Measurements from ENCODE around the gene BRMS1L.
"Not testable (repeated sequence)": the region's sequence is repeated elsewhere in the genome, so short reads cannot be mapped to it uniquely, and the experiment has no call there.

The BRMS1L gene, protein sequence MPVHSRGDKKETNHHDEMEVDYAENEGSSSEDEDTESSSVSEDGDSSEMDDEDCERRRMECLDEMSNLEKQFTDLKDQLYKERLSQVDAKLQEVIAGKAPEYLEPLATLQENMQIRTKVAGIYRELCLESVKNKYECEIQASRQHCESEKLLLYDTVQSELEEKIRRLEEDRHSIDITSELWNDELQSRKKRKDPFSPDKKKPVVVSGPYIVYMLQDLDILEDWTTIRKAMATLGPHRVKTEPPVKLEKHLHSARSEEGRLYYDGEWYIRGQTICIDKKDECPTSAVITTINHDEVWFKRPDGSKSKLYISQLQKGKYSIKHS

DNA sequence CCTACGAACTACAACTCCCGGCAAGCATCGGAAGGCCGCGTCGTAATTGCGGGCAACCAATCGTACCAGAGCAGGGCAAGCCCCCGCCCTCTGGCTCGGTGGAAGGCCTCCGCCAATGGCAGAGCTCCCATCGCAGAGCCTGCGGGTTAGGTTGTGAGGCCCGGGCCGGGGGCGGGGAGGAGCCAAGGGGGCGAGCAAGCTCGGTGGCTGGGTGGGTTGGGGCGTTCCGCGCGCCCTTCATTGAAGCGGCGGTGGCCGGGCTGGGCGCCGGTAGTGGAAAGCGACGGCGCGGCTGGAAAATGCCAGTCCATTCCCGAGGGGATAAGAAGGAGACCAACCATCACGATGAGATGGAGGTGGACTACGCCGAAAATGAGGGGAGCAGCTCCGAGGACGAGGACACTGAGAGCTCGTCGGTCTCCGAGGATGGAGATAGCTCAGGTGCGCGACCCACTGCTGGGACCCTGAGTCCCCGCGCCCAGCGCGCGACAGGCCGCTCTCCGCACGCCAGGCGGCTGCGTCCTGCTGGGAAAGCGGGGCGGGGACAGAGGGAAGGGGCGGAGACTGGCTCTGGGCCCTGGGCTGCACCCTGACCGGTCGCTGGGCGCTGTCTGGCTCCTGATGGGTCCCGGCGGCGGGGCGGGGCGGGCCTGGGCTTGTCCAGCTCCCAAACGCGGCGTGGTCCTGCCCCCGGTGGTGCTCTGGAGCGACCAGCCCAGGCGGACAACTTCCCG lies at the start of gene BRMS1L:
TSS of gene BRMS1L (plus strand) at position 121 of the 734 bp plus-strand sequence. CDS start at position 300, 179 bp downstream.
- DNase-seq (ENCODE audit: low read depth) = peak; percentile 96

DNA sequence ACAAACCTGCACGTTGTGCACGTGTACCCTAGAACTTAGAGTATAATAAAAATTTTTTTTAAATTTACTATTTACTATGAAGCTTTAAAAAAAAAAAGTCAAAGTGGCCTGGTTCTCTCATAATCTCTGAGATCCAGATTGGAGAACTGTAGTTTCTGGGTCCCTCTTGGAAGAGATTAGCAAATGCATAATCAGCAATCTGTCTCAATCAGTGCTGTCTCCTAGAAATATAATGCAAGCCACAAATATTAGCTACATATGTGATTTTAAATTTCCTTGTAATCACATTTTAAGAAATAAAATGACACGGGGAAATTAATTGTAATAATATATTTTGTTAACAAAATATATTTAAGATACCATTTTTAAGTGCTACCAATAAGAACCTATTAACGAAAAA lies 49.3 kb upstream of the BRMS1L start:
- no peak for DNase-seq (ENCODE audit: low read depth)

DNA sequence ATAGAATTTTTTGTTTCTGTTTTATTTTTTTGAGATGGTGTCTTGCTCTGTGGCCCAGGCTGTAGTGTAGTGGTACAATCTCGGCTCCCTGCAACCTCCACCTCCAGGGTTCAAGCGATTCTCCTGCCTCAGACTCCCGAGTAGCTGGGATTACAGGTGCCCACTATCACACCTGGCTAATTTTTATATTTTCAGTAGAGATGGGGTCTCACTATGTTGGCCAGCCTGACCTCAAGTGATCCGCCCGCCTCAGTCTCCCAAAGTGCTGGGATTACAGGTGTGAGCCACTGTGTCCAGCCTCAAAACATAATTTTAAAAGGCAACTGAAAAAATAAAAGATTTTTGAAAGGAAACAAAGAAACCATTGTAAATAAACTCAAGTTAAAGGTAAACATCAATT lies 48.6 kb upstream of the BRMS1L start:
- not testable (repeated sequence) for DNase-seq (ENCODE audit: low read depth)

DNA sequence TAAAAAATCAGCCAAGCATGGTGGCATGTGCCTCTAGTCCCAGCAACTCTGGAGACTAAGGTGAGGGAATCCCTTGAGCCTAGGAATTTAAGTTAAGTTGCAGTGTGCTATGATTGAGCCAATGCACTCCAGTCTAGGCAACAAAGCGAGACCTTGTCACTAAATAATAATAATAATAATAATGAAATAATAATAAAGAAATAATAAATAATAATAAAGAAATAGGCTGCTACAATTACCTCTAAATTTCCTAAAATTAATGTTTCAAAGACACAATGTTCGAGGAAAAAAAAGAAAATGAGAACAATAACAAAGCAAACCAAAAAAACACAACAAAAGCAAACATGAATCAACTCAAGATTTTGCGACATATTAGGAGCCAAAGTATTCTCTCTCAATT lies 46.8 kb upstream of the BRMS1L start:
- no peak for DNase-seq (ENCODE audit: low read depth)

DNA sequence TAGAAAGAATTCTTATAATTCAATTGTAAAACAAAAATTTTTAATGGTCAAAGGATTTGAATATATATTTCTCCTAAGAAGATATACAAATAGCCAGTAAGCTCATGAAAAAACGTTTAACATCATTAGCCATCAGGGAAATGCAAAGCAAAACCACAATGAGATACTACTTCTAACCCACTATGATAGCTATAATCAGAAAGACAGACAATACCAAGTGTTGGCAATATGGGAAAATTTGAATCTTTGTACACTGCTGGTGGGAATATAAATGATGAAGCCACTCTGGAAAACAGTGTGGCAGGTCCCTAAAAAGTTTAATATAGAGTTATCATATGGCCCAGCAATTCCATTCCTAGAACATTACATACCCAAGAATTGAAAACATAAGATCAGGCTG lies 42.4 kb upstream of the BRMS1L start:
- no peak for DNase-seq (ENCODE audit: low read depth)

DNA sequence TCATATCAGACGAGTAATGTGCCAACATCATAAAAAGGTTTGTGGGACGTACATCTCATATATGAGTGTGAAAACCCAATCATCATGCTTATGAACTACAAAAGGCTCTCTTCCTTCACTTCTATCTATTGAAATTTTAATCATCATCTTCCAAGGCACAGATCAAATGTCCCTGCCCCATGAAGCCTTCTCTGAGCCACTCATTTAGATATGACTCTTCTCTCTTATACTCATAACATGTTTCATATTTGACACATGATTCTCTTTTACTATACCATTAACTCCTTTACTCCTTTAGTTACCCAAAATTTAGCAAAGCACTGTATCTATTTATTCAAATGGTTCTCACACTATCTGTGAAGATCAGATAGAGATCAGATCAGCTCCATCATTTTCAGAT lies 39.3 kb upstream of the BRMS1L start:
- no peak for DNase-seq (ENCODE audit: low read depth)

DNA sequence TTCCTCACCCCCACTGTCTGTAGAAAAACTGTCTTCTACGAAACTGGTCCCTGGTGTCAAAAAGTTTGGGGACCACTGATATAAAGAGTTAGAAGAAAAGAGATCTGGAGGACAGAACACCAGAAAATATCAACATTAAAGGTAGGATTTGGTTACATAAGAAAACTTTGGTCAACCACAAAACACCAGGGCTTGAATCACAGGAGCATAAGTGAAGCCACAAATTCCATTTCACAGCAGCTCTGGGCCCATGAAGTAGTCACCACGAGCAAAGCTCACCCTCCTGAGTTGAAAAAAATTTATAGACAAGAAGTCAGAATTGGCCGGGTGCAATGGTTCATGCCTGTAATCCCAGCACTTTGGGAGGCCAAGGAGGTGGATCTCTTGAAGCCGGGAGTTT lies 36.5 kb upstream of the BRMS1L start:
- DNase-seq (ENCODE audit: low read depth) = no peak

DNA sequence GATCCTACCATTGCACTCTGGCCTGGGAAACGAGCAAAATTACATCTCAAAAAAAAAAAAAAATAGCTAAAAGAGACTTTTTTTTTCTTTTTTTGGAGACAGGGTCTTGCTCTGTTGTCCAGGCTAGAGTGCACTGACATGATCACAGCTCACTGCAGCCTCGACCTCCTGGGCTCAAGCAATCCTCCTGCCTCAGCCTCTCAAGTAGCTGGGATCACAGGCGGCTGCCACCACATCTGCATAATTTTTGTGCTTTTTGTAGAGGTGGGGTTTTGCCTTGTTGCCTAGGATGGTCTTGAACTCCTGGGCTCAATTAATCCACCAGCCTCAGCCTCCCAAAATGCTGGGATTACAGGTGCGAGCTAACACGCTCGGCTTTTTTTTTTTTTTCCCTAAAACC lies 28.3 kb upstream of the BRMS1L start:
- DNase-seq (ENCODE audit: low read depth) = no peak

DNA sequence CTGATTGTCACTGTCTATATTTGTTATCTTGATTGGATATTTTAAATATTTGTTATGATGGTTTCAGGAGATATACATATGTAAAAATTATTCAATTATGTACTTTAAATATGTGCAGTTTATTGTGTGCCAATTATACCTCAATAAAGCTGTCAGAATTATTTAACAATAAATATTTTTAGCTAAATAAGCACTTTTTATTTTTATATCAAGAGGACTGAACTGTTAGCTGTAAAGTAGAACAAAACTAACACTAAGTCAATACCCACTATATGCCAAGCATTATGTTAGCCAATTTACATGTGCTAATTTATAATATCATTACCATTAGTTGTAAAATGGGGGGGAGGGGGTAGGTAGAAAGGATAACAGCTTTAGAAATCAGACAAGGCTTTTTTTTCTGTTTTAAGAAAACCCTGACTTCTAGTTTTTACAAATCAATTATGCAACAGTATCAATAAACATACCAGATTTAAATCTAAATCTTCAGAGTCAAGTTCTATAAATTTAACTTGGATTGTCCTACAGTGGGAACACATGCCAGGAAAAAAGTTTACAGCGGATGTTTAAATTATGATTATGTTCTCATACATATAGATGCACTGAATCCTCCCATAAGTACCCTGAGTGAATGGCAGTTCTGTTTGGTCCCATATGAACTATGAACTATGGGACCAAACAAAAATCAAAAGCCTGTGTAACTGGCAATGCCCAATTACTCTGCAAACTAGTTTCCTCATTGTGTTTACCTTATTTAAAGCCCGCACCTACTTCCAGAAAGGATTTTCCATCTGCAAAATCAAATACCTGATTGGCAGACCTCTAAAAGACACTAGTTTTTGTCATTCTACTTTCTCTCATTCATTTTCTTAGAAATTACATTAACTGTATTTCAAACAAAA lies 19.9 kb upstream of the BRMS1L start:
- no peak for DNase-seq (ENCODE audit: low read depth)

DNA sequence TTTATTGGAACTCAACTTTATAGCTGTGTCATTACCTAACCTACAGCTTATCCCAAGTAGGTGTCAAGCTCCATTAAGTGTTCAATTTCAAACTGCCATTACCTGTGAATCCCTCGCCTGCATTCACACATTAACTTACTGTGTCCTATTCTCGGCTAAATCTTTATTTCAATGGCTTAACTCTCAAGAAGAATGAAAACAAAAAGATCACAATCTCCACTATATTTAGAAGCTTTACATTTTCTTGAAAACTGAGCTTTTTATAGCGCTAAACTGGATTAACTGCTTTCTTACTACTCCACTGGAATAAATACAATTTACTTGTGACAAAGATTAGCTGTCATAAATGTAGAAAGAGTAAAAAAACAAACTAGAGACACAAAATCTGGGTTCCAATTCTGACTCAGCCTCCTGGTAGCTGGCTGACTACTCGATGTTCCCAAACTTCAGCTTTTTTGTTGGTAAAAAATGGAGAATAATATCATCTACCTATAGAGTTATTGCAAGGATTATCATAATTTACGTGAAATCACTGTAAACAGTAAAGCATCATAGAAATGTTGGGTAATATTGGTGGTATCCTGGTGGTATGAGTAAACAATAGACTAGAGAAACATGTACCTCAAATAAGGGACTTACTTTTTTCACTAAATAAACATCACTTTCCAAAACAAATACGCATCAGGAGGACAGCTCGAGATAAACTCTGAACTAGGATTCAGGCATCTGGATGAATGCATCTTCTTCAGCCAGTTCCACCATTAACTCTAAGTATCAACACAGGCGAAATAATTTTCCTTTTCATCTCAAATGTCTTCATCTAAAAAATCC lies 18.8 kb upstream of the BRMS1L start:
- DNase-seq (ENCODE audit: low read depth) = no peak

DNA sequence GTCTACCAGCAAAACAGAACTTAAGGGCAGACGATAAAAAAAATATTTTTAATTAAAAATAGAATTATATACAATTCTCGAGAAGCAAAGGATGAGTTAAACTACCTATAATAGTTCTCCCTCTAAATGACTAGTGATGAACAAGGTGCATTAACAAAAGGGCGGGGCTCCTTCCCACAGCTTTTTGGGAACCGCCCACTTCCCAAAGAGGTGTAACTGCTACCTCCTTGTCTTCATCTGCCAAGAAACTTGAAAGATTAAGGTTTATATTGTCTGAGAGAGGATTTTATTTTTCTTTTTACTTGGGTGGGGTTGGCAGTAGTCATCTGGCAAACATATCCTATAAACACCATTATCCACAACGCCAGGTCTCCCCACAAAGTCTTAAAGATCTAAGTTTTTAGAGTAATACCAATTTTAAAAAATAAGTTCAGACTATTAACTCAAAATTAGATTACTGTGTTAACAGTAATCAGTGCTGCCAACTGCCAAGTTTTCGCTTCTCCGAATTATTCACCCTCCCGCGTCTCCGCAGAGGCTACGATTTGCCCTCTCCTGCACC lies 18.0 kb upstream of the BRMS1L start:
- no peak for DNase-seq (ENCODE audit: low read depth)

DNA sequence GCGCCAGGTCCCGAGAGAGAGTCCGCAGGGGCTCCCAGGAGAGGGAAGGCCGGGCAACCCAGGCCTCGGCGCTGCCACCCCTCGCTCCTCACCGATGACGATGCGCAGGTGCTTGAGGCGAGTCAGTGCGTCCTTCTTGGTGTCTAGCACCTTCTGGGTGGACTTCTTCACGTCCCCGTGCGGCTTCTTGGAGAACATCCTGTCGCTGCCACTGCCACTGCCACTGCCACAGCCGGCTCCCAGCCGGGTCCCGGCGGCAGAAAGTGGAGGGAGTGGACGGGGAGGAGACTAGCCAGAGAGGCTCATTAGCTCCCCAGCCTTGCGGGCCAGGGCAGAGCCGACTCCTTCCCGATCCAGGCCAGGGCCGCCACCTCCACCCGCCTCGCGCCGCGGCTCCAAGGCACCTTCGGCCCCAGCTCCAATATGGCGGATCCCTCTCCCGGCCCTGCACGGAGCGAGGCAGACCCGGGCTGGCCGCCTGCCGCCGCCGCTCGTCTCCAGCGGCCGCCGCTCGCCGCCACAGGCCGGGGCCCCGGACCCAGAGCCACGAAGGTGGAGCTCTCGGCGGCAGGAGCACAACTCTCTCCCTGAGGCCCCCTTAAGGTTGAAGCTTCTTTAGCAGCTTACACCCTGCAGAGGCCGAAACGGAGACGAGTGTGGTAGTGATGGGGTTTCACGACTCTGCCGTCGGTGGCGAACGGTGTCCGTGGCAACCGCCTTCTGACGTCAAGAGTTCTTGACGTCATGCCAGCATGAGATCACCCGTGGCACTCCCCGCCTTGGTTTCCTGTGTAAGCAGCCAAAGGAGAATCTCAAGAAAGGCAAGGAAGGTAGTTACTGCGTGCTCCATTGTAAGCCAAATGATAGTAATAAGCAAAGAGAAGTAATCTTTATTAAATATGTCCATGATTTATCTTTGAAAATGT lies 17.2 kb upstream of the BRMS1L start, which contains the start of gene RALGAPA1:
TSS of gene RALGAPA1 (minus strand) at position 658 of the 926 bp plus-strand sequence. CDS start at position 198, 460 bp downstream.
- DNase-seq (ENCODE audit: low read depth) = peak; percentile 87

DNA sequence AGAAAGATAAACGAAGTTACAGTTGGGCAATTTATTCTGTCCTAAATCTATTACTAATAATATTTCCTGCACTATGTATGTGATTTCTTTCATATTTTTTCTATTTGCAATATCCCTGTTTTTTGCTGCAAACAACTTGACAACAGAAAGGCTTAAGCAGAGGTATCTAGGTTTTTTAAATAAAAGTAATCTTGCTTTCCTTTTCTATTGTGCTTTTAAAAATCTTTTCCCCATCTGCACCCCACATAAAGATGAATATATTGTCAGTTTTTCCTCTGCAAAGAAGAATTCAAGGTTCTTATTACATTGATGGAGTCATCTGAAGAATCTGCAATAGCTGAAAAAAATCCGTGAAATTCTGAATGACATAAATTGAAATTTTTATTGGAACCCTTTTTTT lies 16.5 kb upstream of the BRMS1L start:
- no peak for DNase-seq (ENCODE audit: low read depth)

DNA sequence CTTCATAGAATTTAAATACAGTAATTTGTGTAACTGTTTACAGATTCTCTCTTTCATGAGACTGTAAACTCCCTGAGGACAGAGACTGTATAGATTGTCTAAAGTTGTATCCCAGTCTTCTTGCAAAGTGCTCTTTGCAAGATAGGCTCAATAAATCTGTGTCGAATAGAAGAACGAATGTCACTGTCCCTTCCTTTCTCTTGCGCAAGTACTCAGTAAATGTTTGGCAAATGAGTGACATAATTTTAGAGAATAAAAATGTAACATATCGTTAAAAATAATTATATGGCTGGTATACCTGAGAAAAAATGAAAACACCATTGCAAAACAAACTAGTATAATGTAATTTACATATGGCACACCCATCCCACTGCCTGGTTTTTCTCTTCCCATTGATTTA lies 15.2 kb upstream of the BRMS1L start:
- no peak for DNase-seq (ENCODE audit: low read depth)

DNA sequence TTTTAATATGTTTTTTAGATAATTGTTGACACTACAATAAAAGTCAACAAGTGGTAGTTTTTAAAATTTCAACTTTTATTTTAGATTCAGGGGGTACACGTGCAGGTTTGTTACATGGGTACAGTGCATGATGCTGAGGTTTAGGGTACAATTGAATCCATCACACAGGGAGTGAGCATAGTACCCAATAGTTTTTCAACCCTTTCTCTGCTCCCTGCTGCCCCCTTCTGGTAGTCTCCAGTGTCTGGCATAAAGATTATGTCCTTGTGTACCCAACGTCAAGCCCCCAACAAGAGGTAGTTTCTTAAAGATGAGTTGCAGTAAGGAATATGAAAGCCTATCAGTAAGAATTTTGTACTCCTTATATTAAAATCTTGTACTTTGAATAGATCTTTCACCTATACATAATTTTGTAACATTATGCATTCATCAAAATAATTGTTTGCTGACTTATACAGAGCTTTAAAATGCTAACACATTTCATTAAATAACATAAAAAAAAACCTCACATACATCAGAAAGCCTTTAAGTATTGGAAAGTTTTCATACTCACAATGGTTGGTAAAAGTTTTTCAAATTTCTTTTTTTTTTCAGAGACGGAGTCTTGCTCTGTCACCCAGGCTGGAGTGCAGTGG lies 11.7 kb upstream of the BRMS1L start:
- DNase-seq (ENCODE audit: low read depth) = peak; percentile 73

DNA sequence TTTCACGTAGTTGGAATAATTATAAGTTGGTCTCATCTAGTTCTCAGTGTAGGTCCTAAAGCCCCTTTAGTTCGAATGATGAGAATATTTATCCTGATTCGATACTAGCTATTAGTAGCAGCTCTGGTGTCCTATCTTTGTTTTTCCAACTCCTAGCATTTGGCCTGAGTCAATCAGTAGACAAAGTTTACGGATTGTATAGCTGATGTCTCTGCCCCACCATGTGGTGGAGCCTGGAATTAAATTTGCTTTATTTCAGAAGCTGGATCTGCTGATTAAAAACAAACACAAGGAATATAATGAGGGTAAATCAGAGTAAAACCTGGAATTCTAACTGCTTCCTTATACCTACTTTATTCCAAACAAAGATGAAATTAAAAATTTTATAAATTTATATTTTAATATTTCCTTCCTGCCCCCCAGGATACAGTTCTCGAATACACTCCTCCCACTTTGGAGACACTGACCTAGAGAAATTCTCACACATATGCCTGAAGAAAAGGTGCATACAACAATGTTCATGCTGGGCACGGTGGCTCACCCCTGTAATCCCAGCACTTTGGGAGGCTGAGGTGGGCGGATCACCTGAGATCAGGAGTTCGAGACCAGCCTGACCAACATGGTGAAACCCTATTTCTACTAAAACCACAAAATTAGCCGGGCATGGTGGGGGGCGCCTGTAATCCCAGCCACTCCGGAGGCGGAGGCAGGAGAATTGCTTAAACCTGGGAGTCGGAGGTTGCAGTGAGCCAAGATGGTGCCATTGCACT lies 7.6 kb upstream of the BRMS1L start:
- DNase-seq (ENCODE audit: low read depth) = no peak

DNA sequence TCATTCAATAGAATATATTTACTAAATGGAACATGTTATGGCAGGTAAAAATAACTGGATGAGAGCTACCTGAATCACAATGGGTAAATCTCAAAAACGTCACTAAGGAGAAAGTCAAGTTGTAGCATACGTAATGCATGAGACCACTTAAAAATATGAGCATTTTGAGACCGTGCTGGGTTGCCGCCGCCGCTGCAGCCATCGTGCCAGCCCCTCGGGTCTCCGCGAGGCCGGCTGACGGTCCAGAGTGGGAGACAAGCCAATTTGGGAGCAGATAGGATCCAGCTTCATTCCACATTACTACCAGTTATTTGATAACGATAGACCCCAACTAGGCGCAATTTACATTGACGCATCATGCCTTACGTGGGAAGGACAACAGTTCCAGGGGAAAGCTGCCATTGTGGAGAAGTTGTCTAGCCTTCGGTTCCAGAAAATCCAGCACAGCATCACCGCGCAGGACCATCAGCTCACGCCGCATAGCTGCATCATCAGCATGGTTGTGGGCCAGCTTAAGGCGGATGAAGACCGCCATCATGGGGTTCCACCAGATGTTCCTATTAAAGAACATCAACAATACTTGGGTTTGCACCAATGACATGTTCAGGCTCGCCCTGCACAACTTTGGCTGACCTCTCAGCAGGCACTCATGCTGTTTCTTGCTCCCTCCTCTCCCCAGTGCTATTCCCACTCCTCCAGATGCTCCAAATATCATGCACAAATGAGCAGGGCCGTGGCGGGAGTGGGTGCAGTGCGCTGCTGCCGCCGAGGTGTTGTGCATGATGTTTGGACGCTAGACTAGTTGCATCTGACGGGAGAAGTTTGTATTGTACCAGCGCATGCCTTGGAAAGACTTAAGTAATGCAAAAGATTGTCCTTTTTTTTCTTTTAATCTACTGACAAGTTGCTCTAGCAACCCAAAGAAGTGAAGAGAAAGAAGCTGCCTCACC lies 6.3 kb upstream of the BRMS1L start:
- no peak for DNase-seq (ENCODE audit: low read depth)
